Stimulated activated CD8-positive, alpha-beta memory T cell treated with anti-CD3 and anti-CD28 coated beads, Interleukin-4, amount 100 ng/mL, for 24 hours (primary cell): ENCODE data around the gene RABGAP1L.
"Not testable (repeated sequence)": the region's sequence is repeated elsewhere in the genome, so short reads cannot be mapped to it uniquely, and the experiment has no call there.

Experiments used
- DNase-seq: peaks from one replicate; pipeline ENCODE4 v3.0.0-alpha.2; 2020; ENCODE audit warnings: low read depth

RABGAP1L gene

GRCh38 chr1:174877208-174877673, 717.9 kb downstream of the RABGAP1L start:
- DNase-seq: no peak

GRCh38 chr1:174880171-174880570, 720.9 kb downstream of the RABGAP1L start:
- DNase-seq: no peak

- DNase-seq: no peak
These were observed 724.1 kb downstream of the RABGAP1L start for GRCh38 chr1:174883409-174883808.

GRCh38 chr1:174884038-174884437, 724.7 kb downstream of the RABGAP1L start:
- DNase-seq: no peak

GRCh38 chr1:174884566-174884965, 725.2 kb downstream of the RABGAP1L start:
- DNase-seq: no peak

GRCh38 chr1:174890024-174890423, 730.7 kb downstream of the RABGAP1L start:
- no peak for DNase-seq

GRCh38 chr1:174892016-174892415, 732.7 kb downstream of the RABGAP1L start:
- DNase-seq: no peak

- no peak for DNase-seq
These were observed 734.9 kb downstream of the RABGAP1L start for GRCh38 chr1:174894117-174894762.

GRCh38 chr1:174895610-174896009, 736.3 kb downstream of the RABGAP1L start:
- DNase-seq: not testable (repeated sequence)

GRCh38 chr1:174898102-174898797, 738.9 kb downstream of the RABGAP1L start:
- DNase-seq: no peak

GRCh38 chr1:174900317-174900716, 741.0 kb downstream of the RABGAP1L start:
- no peak for DNase-seq

GRCh38 chr1:174902531-174903099, 743.3 kb downstream of the RABGAP1L start:
- DNase-seq: no peak

GRCh38 chr1:174911606-174912005, 752.3 kb downstream of the RABGAP1L start:
- no peak for DNase-seq

- peak; percentile 9 for DNase-seq
These were observed 752.9 kb downstream of the RABGAP1L start for GRCh38 chr1:174912264-174912663.

- no peak for DNase-seq
These were observed 754.0 kb downstream of the RABGAP1L start for GRCh38 chr1:174913225-174913903.

GRCh38 chr1:174914991-174915390, 755.7 kb downstream of the RABGAP1L start:
- DNase-seq: no peak

GRCh38 chr1:174916846-174917245, 757.5 kb downstream of the RABGAP1L start:
- DNase-seq: no peak

- no peak for DNase-seq
These were observed 760.8 kb downstream of the RABGAP1L start for GRCh38 chr1:174920093-174920492.

GRCh38 chr1:174922121-174922520, 762.8 kb downstream of the RABGAP1L start:
- no peak for DNase-seq

GRCh38 chr1:174923820-174924219, 764.5 kb downstream of the RABGAP1L start:
- DNase-seq: no peak

- DNase-seq: no peak
These were observed 769.2 kb downstream of the RABGAP1L start for GRCh38 chr1:174928541-174928940.

- no peak for DNase-seq
These were observed 771.9 kb downstream of the RABGAP1L start for GRCh38 chr1:174931214-174931613.

- no peak for DNase-seq
These were observed 773.3 kb downstream of the RABGAP1L start for GRCh38 chr1:174932587-174932986.
